NCI-H128 (cell line): ENCODE data around the gene PAPPA2.
A peak's percentile ranks its signal among the peaks of the same experiment; 100 is the strongest.
"Not testable (repeated sequence)": the region's sequence is repeated elsewhere in the genome, so short reads cannot be mapped to it uniquely, and the experiment has no call there.

ENCODE experiments used
- DNase-seq: peaks from one replicate; lab custom pipeline; 2025; ENCODE audit not compliant: unreplicated experiment; lab: John Stamatoyannopoulos, UW

PAPPA2 gene

GRCh38 chr1:176546825-176547224 is 83.8 kb downstream of the PAPPA2 start:
- DNase-seq = no peak

- DNase-seq = no peak
Observed at GRCh38 chr1:176551146-176551545, 88.2 kb downstream of the PAPPA2 start.

GRCh38 chr1:176552217-176552991 is 89.4 kb downstream of the PAPPA2 start:
- DNase-seq = no peak

- no peak for DNase-seq
Observed at GRCh38 chr1:176552999-176553398, 90.0 kb downstream of the PAPPA2 start.

- DNase-seq = no peak
Observed at GRCh38 chr1:176556288-176556687, 93.3 kb downstream of the PAPPA2 start.

GRCh38 chr1:176557543-176558258 is 94.7 kb downstream of the PAPPA2 start:
- no peak for DNase-seq

GRCh38 chr1:176558561-176558960 is 95.6 kb downstream of the PAPPA2 start:
- no peak for DNase-seq

GRCh38 chr1:176559474-176559873 is 96.5 kb downstream of the PAPPA2 start:
- no peak for DNase-seq

GRCh38 chr1:176559878-176560277 is 96.9 kb downstream of the PAPPA2 start:
- DNase-seq = peak; percentile 38

GRCh38 chr1:176560681-176561080 is 97.7 kb downstream of the PAPPA2 start:
- DNase-seq = no peak

GRCh38 chr1:176561761-176562160 is 98.8 kb downstream of the PAPPA2 start:
- DNase-seq = not testable (repeated sequence)

GRCh38 chr1:176566004-176566975 is 103.3 kb downstream of the PAPPA2 start:
- no peak for DNase-seq

GRCh38 chr1:176567190-176567794 is 104.3 kb downstream of the PAPPA2 start:
- no peak for DNase-seq

- DNase-seq = no peak
Observed at GRCh38 chr1:176568185-176568584, 105.2 kb downstream of the PAPPA2 start.

GRCh38 chr1:176574756-176575155 is 111.8 kb downstream of the PAPPA2 start:
- no peak for DNase-seq

- no peak for DNase-seq
Observed at GRCh38 chr1:176575991-176576390, 113.0 kb downstream of the PAPPA2 start.

GRCh38 chr1:176576670-176577069 is 113.7 kb downstream of the PAPPA2 start:
- DNase-seq = no peak

GRCh38 chr1:176577646-176578197 is 114.7 kb downstream of the PAPPA2 start:
- no peak for DNase-seq

- no peak for DNase-seq
Observed at GRCh38 chr1:176579087-176579486, 116.1 kb downstream of the PAPPA2 start.

- no peak for DNase-seq
Observed at GRCh38 chr1:176595217-176595616, 132.2 kb downstream of the PAPPA2 start.

GRCh38 chr1:176601348-176601747 is 138.4 kb downstream of the PAPPA2 start:
- no peak for DNase-seq
